NCI-H1930 (cell line): ENCODE results near the gene CACNB4.

ENCODE experiments used
- DNase-seq, 2 experiments: peaks; one replicate each; lab custom pipeline; 2025; lab: John Stamatoyannopoulos, UW

CACNB4 gene

GRCh38 chr2:151855111-151855510 is 243.7 kb downstream of the CACNB4 start:
- no peak for DNase-seq

DNA sequence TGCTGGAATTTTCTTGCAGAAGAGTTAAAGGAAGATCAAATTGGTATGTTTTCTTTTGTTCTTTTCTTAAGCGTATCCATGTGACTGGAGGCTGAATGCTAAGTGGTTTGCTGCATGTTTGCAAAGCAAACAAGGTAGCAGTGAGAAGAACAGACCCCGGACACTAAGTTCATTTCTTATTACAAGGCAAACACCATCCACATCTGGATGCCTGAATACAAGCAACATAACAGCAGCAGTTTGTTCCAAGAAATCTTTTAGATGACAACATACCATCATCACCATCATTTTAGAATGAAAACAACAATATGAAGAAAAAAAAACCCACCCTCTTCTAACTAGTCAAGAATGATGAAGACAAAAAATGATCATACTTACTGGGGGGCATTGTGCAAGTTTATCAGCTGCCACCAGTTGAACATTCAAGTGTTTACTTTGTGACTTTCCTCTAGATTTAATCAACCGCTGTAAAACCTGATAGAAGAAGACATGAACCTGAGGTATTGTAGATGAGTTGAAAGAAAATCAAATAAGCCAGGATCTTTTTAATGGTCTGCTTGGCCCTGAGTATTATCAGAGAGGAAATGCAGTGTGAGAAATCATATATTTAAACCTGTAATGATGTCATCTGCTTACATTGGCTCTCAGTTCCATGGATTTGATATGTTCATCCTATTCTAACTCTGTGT is 245.6 kb downstream of the CACNB4 start:
- DNase-seq: no peak

- DNase-seq: no peak
These were observed 246.4 kb downstream of the CACNB4 start for GRCh38 chr2:151852260-151853069.

DNA sequence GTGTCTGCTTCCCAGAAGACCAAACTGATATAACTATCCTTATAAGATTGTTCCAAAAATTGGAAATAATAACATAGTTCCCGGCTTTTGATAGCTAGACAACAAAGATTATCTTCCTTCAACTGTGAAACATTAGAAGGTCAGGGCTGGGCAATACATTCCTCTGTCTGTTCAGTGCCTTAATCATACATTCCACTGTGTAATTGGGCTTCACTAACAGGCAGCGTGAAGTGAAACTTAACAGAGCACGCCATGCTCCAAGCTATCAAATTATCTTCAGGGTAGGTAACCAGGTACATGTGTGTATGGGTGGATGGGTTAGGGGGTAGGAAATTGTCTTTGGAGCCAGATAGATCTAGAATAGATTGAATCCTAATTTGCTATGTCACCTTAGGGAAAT is 247.1 kb downstream of the CACNB4 start:
- no peak for DNase-seq

DNA sequence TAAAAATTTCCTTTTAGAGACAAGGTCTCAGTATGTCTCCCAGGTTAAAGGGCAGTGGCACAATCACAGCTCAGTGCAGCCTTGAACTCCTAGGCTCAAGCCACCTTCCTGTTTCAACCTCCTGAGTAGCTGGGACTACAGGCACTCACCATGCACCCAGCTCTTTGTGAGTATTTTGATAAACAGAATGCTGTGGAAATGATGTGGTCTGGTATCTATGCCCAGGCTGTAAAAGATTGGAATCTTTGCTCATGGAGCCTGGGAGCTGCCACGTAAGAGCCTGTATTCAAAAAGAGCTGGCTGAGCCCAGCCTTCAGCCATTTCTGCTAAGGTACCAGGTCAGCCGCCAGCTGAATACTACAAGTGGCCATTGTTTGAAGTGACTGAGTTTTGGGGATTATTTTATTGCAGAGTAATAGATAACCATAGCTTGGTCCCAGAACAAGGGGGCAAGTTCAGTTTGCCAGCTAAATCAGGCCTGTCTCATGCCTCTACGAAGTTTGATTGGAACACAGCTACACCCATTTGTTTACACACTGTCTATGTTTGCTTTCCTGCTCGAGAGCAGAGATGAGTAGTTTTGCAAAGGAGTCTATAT is 249.3 kb downstream of the CACNB4 start:
- no peak for DNase-seq

DNA sequence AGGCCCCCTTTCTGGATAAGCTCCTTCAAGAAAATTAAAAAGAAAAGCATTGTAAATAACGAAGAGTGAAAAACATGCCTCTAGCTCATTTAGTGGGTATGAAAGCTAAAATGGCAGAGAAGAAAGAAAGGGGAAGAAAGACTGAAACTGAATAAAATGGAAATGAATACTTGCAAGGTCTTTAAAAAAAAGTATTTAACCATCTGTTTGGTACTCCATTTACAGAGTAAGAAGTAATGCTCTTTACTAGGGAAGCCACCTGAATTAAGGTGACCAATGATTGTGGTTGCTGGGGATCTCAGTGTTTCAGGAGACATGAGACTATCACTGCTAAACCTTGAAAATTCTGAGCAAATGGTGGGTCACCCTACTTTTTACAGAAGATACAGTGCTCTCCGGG is 253.0 kb downstream of the CACNB4 start:
- DNase-seq: no peak

DNA sequence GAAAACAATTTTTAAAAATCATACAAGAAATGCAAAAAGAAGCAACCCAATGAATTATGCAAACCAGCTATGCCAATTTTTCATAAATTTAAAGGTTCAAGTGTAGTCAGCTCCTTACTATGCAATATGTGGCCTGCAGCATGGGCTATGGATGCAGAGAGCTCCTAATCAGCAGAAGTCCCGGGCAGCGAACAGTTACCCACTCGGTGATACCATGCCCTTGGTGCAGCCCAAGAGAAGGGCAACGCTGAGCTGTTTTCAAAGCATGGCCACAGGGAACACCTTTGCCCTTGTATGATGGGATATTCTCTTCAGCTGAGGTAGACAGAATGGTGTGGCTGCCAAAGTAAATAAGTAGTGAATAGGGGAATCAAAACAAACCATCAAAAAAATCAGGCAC is 253.4 kb downstream of the CACNB4 start:
- DNase-seq: no peak

GRCh38 chr2:151844211-151844896 is 254.5 kb downstream of the CACNB4 start:
- no peak for DNase-seq

GRCh38 chr2:151843691-151844061 is 255.2 kb downstream of the CACNB4 start:
- no peak for DNase-seq

DNA sequence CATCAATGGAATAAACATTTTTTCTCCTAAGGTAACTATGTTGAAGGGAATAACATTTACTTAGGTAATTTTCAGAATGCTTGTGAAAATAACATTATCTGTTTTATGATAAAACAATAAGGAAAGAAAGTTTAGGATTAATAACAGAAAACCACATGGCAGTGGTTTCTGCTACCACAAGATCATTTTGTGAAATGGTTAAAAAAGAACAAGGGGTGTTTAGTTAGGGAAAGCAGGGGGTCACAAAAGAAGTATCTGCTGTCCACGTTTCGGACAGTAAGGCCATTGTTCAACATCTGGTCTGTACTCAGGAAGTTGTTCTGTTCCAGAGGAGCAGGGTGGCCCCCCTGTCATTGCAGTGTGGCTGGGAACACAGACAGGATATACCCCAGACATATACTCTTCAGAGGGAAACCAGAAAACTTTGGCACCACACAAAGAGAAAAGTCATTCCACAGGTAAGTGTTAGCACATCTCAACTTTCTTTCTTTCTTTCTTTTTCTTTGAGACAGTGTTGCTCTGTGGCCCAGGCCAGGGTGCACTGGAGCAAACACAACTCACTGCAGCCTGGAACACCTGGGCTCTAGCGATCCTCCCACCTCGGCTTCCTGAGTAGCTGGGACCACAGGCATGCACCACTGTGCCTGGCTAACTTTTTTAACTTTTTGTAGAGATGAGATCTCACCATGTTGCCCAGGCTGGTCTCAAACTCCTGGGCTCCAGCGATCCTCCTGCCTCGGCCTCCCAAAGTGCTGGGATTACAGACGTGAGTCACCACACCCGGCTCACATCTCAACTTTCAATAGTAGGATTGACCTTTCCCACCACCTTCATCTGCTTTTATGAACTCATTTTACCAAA is 255.8 kb downstream of the CACNB4 start:
- no peak for DNase-seq

DNA sequence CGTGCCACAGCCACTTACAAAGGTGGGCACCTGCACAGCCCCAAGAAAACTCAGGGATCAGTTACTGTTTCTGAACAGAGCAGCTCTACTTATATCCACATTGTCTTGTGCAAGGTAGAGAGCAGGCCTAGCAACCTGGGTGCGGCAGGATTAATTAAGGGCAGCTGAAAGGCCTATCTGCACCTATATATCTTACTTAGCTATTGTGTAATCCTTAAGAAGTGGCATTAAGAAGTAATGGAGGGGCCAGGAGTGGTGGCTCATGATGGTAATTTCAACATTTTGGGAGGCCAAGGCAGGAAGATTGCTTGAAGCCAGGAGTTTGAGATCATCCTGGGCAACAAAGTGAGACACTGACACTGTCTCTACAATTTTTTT is 257.8 kb downstream of the CACNB4 start:
- no peak for DNase-seq

GRCh38 chr2:151840216-151841046 is 258.4 kb downstream of the CACNB4 start:
- DNase-seq: no peak

- DNase-seq: no peak
These were observed 260.9 kb downstream of the CACNB4 start for GRCh38 chr2:151837926-151838325.

- no peak for DNase-seq
These were observed 264.9 kb downstream of the CACNB4 start for GRCh38 chr2:151833984-151834383.

GRCh38 chr2:151830961-151831360 is 267.9 kb downstream of the CACNB4 start:
- DNase-seq: no peak

DNA sequence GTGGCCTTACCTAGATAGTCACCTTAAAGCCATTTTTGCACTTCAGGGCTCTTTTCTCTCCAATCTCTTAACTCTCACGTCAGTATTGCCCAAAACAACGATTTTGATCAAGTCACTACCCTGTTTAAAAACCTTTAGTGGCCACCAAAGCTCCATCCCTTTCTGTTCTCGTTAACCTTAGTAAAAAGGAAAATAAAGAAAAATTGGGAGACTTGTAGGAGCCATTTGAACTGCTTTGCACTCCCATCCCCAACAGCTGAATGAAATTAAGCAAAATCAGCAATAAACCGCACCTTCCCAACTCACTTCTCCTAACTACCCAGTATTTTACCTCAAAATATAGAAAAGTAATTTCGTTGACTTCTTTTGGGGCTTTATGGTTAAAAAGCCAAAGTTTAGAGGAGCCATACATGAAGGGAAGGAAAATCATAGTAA is 269.9 kb downstream of the CACNB4 start:
- DNase-seq: no peak

DNA sequence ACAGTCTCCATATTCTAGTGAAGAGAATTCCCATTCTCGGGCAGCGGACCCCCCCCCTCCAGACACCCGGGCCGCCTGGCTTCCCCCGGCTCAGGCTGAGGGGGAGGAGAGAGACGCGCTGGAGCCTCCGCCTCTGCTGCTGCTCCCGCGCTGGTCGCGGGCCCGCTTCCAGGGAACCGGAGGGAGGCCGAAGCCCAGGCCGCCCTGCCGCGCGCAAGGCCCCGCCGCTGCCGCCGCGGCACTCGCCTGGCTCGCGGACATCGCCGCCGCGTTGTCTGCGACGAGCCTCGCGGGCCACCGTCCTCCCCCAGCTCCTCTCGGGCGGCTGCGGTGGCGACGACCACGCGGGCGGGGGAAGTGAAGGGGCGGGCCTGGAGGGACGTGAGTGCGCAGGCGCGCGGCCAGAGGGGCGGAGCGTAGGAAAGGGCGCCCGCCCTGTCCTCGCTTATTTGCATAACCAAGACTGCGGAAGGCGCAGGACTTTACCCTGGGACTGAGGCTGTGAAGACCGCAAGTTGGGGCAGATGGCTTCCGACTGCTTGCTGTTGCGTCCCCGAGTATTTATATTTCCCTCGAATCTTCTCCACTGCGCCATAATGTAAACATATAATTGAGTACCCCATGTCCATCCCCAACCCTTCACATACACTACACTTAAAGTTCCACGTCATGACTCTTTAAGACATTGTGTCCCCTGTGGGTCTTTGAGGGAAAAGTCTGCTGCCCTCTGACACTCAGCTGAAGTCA is 270.5 kb downstream of the CACNB4 start, which contains the start of gene ARL5A:
Gene ARL5A, minus strand, starts transcription at position 279 of the 747 bp plus-strand sequence. Its CDS starts 245 bp downstream, at position 34.
- DNase-seq: peak; percentile 82 to 89

DNA sequence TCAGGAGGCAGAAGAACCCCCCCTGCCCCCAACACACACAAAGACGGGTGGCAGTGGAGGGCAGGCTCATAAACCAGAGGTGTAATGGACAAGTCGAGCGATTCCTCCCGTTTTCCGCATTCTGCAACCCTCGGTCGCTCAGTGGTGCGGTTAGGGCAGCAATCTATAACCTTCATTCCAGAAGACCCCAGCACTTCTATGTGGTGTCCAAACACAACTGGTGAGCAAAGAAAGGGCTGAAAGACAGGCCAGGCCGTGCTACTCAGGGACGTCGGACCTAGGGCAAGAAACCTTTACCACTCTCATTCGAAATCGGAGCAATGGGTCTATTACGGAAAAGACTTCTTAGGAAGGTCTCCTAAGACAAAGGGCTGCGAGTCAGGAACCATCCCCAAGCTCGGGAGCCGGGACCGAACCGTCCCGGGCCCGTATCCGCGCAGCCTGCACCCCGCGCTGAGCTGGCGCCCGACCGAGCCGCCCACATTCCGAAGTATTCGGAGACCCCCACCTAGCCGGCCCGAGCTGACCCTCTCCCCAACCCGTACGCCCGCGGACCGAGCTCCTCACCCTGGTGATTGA is 271.2 kb downstream of the CACNB4 start:
- DNase-seq: no peak

GRCh38 chr2:151826737-151827157 is 272.1 kb downstream of the CACNB4 start:
- DNase-seq: no peak
